ENCODE results near the gene PADI2.

Gene PADI2

DNA sequence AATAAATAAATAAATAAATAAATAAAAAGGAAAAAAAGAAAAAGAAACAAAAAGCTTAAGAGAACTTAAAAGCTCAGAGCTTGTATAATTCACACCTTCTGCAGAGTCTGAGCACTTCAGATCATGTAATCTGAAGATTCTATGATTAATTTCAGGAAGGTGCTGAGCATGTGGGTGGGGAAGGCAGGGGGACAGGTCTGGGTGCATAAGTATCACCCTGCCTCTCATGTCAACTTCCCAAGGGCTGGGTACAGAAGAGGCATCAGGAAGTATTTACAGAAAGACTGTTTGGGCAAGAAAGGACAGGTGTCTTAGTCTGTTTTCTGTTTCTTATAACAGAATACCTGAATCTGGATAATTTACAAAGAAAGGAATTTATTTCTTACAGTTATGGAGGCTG is 20.4 kb upstream of the PADI2 start:
- DNase-seq (ENCODE audit: low read depth in 2 of 2) = no peak

GRCh38 chr1:17137441-17137840 is 18.2 kb upstream of the PADI2 start:
- DNase-seq (ENCODE audit: low read depth in 2 of 2) = no peak

DNA sequence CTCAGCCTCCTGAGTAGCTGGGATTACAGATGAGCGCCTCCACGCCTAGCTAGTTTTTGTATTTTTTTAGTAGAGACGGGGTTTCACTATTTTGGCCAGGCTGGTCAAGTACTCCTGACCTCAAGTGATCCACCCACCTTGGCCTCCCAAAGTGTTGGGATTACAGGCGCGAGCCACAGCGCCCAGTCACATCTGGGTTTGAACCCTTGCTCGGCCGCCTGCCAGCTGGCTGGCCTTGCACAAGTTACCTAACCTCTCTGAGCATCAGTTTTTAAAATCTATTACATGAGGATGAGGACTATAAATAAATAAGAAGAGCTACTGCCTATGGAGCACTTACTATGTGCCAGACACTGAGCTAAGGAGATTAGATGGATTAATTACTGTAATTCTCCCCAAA is 17.7 kb upstream of the PADI2 start:
- no peak for DNase-seq (ENCODE audit: low read depth in 2 of 2)

DNA sequence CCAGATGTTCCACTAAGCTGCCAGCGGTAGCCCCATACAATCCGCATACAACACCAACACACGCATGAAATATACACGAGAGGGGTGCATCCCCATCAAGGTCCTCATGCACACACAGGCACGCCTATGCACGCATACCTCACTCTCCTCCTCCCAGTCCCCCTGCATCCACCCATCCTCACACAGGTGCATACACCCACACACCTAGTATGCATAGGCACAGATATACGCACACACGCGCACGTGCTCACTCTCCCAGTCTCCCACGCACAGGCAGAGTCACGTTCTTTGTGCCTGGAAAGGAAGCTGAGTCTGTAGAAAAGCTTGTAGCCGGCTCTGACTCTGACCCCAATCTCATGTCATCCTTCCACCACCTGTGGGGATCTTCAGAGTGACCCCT is 16.9 kb upstream of the PADI2 start:
- DNase-seq (ENCODE audit: low read depth in 2 of 2) = no peak

- no peak for DNase-seq (ENCODE audit: low read depth in 2 of 2)
Observed at GRCh38 chr1:17135530-17135929, 16.3 kb upstream of the PADI2 start.

GRCh38 chr1:17134724-17135123 is 15.5 kb upstream of the PADI2 start:
- no peak for DNase-seq (ENCODE audit: low read depth in 2 of 2)

DNA sequence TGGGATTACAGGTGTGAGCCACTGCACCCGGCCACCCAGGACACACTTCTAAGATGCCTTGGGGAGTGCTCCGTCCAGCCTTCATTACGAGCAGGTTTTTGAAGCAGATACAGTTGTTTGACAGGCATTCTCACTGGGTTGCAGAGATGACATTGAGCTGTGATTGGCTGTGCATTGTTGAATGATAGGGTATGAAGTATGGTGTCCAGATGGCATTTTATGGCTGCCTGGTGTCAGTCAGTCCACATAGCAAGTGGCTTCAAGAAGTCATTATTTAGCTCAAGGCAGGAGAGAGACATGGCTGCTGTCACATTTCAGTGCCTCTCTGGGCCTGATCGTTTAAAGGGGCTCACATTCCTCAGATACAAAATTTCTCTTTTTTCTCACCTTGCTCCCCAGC is 14.8 kb upstream of the PADI2 start:
- no peak for DNase-seq (ENCODE audit: low read depth in 2 of 2)

DNA sequence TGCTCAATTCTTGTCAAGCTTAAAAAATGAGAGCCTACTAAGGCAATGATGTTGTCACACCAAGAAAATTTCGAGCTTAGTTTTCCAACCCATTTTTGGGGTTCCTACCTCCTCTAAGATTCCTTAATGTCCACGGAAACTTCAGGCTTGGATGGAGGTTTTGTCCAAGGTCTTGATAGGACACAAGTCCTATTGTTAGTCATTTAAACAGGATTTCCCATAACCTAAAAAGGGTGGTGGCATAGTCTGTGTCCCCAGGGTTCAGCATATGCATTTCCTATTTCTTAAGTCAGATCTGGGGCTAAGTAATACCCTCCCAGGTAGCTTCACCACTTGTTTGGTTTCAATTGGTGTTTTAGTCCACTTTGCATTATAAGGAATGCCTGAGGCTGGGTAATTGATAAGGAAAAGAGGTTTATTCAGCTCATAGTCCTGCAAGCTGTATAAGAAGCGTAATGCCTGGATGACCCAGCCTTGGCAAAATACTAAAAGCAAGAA is 10.9 kb upstream of the PADI2 start:
- DNase-seq (ENCODE audit: low read depth in 2 of 2) = no peak

- no peak for DNase-seq (ENCODE audit: low read depth in 2 of 2)
Observed at GRCh38 chr1:17128361-17128760, 9.1 kb upstream of the PADI2 start.

GRCh38 chr1:17125756-17126237 is 6.5 kb upstream of the PADI2 start:
- DNase-seq (ENCODE audit: low read depth in 2 of 2) = peak; percentile 60 to 73

DNA sequence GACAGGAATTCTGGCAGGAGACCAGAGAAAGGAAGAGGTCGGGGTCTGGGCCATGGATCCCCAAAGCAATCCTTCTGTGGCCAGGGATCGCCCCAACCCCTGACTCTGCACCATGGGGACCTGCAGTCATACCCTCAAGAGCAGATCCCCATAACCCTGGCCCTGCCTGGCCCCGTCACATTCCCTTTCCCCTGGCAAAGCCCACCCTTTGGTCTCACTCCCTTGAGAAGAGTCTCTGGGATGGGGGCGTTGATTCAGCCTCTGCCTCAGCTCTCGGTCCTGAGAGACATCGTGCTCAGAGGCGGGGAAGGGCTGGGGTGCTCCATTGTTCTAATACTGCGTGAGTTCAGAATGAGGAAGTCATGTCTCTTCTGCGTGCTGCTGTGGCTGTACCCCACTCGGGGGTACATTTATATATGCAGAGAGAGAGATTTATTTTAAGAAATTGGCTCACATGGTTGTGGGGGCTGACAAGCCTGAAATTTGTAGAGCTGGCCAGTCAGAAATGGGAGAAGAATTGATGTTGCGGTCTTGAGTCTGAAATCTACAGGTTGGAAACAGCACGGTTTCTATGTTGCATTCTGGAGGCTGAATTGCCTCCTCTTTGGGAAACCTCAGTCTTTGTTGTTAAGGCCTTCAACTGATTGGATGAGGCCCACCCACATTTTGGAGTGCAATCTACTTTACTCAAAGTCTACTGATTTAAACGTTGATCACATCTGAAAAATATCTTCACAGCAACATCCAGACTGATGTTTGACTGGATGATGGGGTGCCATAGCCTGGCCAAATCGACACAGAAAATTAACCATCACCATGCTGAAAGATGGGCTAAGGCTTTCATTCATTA is 4.2 kb upstream of the PADI2 start:
- no peak for DNase-seq (ENCODE audit: low read depth in 2 of 2)

DNA sequence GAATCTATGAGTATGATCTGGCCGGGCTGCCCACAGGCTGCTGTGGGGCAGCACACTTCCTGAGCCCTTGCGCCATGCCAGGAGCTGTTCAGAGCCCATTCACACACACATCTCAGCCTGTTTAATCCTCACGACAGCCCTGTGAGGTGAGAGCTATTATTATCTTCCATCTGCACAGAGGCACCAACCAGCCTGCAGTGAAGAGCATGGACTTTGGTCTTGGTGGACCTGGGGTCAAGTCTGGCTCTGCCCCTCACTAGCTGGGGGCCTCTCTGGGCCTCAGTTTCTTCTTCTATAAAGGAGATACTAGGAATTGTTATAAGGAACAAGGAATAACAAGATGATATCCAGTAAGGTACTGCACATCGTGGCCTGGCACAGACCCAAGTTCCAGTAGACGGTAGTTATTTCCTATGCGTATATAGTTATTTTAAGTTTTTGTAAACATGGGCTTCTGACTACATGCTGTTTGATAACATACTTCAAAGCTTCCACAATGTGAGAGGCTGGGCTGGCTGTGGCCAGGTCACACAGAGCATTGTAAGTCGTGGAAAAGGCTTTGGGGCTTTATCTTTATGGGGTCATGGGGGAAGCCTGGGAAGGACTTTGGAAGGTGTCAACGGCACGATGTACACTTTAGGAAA is 3.4 kb upstream of the PADI2 start:
- no peak for DNase-seq (ENCODE audit: low read depth in 2 of 2)

- no peak for DNase-seq (ENCODE audit: low read depth in 2 of 2)
Observed at GRCh38 chr1:17121881-17122280, 2.6 kb upstream of the PADI2 start.

DNA sequence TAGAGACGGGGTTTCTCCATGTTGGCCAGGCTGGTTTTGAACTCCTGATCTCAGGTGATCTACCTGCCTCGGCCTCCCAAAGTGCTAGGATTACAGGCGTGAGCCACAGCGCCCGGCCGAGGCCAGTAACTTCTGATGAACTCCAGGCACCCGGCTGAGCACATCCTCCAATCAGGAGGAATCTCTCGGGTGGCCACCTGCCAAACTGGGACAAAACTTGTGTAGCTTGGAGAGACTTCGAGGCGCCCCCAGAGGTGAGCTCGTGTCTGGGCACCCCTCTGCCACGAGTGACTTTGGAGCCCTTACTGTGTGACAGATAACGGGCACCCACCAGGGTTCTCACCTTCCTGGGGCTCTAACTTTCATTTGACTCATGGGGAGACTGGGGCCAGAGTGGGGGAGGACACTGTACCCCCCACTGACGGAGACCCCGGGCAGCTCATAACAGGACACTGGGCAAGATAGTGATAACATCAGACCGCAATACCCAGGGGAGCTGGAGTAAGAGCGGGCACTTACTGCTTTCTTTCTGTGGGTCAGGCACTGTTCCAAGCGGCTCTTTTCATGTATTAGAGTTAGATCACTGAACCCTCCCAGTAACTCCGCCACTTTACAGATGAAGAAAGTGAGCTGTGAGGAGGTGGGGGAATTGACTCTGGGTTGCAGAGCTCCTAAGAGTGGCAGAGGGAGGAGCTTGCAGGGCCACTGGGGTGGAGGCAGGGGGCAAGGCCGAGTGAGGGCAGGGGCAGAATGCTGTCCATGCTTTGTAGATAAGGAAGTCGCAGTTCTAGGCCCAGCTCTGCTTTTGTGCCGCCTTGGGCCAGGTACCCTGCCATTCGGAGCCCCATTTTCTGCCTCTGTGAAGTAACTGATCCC is 1.9 kb upstream of the PADI2 start:
- no peak for DNase-seq (ENCODE audit: low read depth in 2 of 2)

GRCh38 chr1:17120481-17120877 is 1.2 kb upstream of the PADI2 start:
- DNase-seq (ENCODE audit: low read depth in 2 of 2) = no peak

- no peak for DNase-seq (ENCODE audit: low read depth in 2 of 2)
Observed at GRCh38 chr1:17119773-17120480, 676 bp upstream of the PADI2 start.

- DNase-seq (ENCODE audit: low read depth in 2 of 2) = no peak
Observed at GRCh38 chr1:17118706-17119075, 560 bp downstream of the PADI2 start.

DNA sequence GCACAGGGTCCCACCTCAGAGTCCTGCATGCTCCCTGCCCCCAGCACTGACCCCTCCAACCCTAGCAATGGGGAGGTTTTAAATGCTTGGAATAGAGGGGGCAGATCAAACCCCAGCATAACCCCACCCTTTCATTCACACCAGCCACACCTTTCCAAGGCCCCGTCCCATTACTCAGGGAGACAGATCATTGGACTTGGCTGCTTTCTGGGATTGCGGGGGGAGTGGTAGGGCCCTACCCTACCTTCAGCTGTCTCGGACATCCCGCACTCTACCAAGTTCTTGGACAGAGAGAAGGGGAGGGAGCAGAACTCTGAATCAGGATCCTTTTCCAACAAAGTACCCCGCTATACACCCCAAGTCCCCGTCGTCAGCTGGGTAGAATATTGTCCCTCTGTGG is 983 bp downstream of the PADI2 start:
- DNase-seq (ENCODE audit: low read depth in 2 of 2) = no peak

GRCh38 chr1:17117451-17118265 is 1.6 kb downstream of the PADI2 start:
- no peak for DNase-seq (ENCODE audit: low read depth in 2 of 2)

GRCh38 chr1:17116643-17117042 is 2.6 kb downstream of the PADI2 start:
- no peak for DNase-seq (ENCODE audit: low read depth in 2 of 2)

DNA sequence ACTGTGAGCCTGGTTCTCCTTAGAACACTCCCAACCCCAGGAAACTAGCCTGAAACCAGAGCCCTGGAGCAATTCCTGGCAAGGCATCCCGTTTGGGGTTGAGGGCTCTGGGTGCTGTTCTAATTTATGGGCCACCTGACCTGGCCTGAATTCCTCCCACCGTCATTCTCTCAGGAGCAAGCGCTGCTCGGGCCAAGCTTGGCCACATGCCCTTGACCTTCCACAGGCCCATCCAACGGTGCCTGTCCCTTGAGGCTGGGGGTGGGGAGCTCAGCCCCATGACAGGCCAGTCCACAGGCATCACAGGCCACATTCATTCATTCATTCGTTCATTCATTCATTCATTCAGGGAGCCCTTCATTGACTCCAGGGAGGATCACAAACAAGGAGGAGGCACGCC is 5.3 kb downstream of the PADI2 start:
- DNase-seq (ENCODE audit: low read depth in 2 of 2) = no peak
